Liver (tissue), 9 donors: ENCODE measurements around the gene MMP25. TPM values are rescaled to one million over a fixed set of nuclear protein-coding genes. Genes with fewer than 3 reads are reported as not detected.

Source experiments
- DNase-seq: peaks from one replicate; pipeline ENCODE4 v3.0.0-alpha.2; 2017; ENCODE audit warnings: low spot score
- H3K27ac ChIP-seq, 2 donors: one replicate each; pipeline ENCODE4 v1.7.0; 2013; ENCODE audit warnings: inconsistent platforms in 2 of 2, low read length in 2 of 2, control low read depth in 1 of 2, low read depth in 1 of 2, mild to moderate bottlenecking in 1 of 2
- H3K27me3 ChIP-seq, 4 donors: one replicate each; pipeline versions ENCODE4 v1.6.1 to v1.7.0; 2013; ENCODE audit warnings: low read length in 3 of 4, inconsistent platforms in 1 of 4, mild to moderate bottlenecking in 1 of 4, moderate library complexity in 1 of 4; ENCODE audit not compliant: control insufficient read depth in 4 of 4, insufficient read depth in 4 of 4
- H3K36me3 ChIP-seq, 4 donors: one replicate each; pipeline versions ENCODE4 v1.6.1 to v1.7.0; 2013; ENCODE audit warnings: low read length in 3 of 4, mild to moderate bottlenecking in 3 of 4, low read depth in 1 of 4, moderate library complexity in 1 of 4; ENCODE audit not compliant: control insufficient read depth in 4 of 4, insufficient read depth in 3 of 4
- H3K4me1 ChIP-seq, 4 donors: one replicate each; pipeline versions ENCODE4 v1.6.1 to v1.7.0; 2013; ENCODE audit warnings: low read length in 3 of 4, mild to moderate bottlenecking in 3 of 4, moderate library complexity in 1 of 4; ENCODE audit not compliant: control insufficient read depth in 4 of 4, insufficient read depth in 4 of 4
- H3K4me3 ChIP-seq, 3 donors: one replicate each; pipeline versions ENCODE4 v1.6.1 to v1.7.0; 2013; ENCODE audit warnings: low read length in 3 of 3, control low read depth in 1 of 3, low read depth in 1 of 3, mild to moderate bottlenecking in 1 of 3
- H3K9ac ChIP-seq, 2 donors: one replicate each; pipeline ENCODE4 v1.7.0; 2013; ENCODE audit warnings: low read length in 2 of 2, mild to moderate bottlenecking in 2 of 2, moderate library complexity in 2 of 2, control low read depth in 1 of 2, low read depth in 1 of 2
- H3K9me3 ChIP-seq, 4 donors: one replicate each; pipeline versions ENCODE4 v1.6.1 to v1.7.0; 2013; ENCODE audit warnings: low read length in 3 of 4; ENCODE audit not compliant: control insufficient read depth in 4 of 4
- ATF3 ChIP-seq: IDR thresholded peaks from 2 replicates; pipeline ENCODE4 v1.6.1; 2016; ENCODE audit warnings: antibody characterized with exemption
- EGR1 ChIP-seq, 2 donors: IDR thresholded peaks; 2 replicates each; pipeline ENCODE4 v1.6.1; 2016 to 2018; ENCODE audit warnings: antibody characterized with exemption in 2 of 2, low read depth in 2 of 2
- FOXA1 ChIP-seq: IDR thresholded peaks from 2 replicates; pipeline ENCODE4 v1.6.1; 2016; ENCODE audit warnings: antibody characterized with exemption
- FOXA2 ChIP-seq: IDR thresholded peaks from 2 replicates; pipeline ENCODE4 v1.6.1; 2016; ENCODE audit warnings: antibody characterized with exemption
- GABPA ChIP-seq, 2 donors: IDR thresholded peaks in 1 of 2; conservative IDR thresholded peaks in 1 of 2; 2 replicates each; pipeline ENCODE4 v1.6.1; 2016; ENCODE audit warnings: antibody characterized with exemption in 2 of 2, mild to moderate bottlenecking in 1 of 2, moderate library complexity in 1 of 2
- NR2F2 ChIP-seq: IDR thresholded peaks from 2 replicates; pipeline ENCODE4 v1.6.1; 2016; ENCODE audit warnings: antibody characterized with exemption
- REST ChIP-seq: IDR thresholded peaks from 2 replicates; pipeline ENCODE4 v1.6.1; 2016; ENCODE audit warnings: antibody characterized with exemption, mild to moderate bottlenecking
- RXRA ChIP-seq, 2 donors: IDR thresholded peaks; 2 replicates each; pipeline ENCODE4 v1.6.1; 2017 to 2018; ENCODE audit warnings: antibody characterized with exemption in 2 of 2, mild to moderate bottlenecking in 1 of 2
- SP1 ChIP-seq: IDR thresholded peaks from 2 replicates; pipeline ENCODE4 v1.6.1; 2018; ENCODE audit warnings: antibody characterized with exemption, mild to moderate bottlenecking
- TAF1 ChIP-seq: conservative IDR thresholded peaks from 2 replicates; pipeline ENCODE4 v1.6.1; 2016; ENCODE audit warnings: antibody characterized with exemption, mild to moderate bottlenecking
- YY1 ChIP-seq: IDR thresholded peaks from 2 replicates; pipeline ENCODE4 v1.6.1; 2016; ENCODE audit warnings: antibody characterized with exemption, mild to moderate bottlenecking
- ZBTB33 ChIP-seq: IDR thresholded peaks from 2 replicates; pipeline ENCODE4 v1.6.1; 2016; ENCODE audit warnings: antibody characterized with exemption
- WGBS: extraction: QIAGEN DNeasy Blood & Tissue Kit; methylation state at CpG from one replicate; pipeline ENCODE4 v1.1.7; 2013; 5-methylcytosine and 5-hydroxymethylcytosine counted together
- polyA plus RNA-seq, 2 donors: library from polyadenylated mRNA; stranded (reverse) in 1 of 2; unstranded in 1 of 2; fragments of 200-250 nt in 1 of 2; fragments of >200 nt in 1 of 2; fragmentation: Nextera tagmentation in 1 of 2; extraction: Ambion mirVana in 1 of 2; gene quantifications; one replicate each; pipeline versions ENCODE4 v1.2.1 to v1.2.3, GENCODE V29; 2013 to 2015
- total RNA-seq, 2 donors: library from RNA; depleted of rRNA; stranded (reverse); fragments of >200 nt; gene quantifications; one replicate each; pipeline ENCODE4 v1.2.3, GENCODE V29; 2014
- donor health status: healthy.
- donor health status: healthy.
- donor health status: healthy.
- donor health status: healthy.
- donor health status: healthy.

MMP25 gene
- total and polyA plus RNA-seq, 4 donors, result 0.47 to 2.7 (median 0.96) TPM

DNA sequence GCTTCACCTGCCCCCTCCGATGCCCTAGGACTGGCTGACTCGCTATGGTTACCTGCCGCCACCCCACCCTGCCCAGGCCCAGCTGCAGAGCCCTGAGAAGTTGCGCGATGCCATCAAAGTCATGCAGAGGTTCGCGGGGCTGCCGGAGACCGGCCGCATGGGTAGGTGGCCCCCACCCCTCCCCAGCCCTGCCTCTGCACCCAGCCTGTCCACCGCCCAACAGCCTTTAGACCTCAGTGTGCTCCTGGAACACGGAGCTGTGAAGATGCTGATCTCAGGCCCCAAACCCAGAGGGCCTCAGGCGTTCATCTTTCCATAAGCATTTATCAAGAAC lies 993 bp downstream of the MMP25 start:
- H3K4me1 ChIP-seq, result peaks cover 0 to 14% (median 5%) of the 10 kb centered on the region in 4 donors
- H3K27me3 ChIP-seq, result peaks cover 0 to 6% (median 3%) of the 10 kb centered on the region in 4 donors
- H3K4me3 ChIP-seq, result no peak overlapping the region
- no peak for TF ChIP-seq TAF1
- no peak for TF ChIP-seq RXRA (IDR thresholded peaks at IDR 0.05)
- H3K9ac ChIP-seq, result no peak overlapping the region
- H3K9me3 ChIP-seq, result no peaks in the 10 kb centered on the region
- no peak overlapping the region for H3K27ac ChIP-seq
- no peaks in the 10 kb centered on the region for H3K36me3 ChIP-seq
- no peak for DNase-seq
- 10% methylated on average over 13 of the region's 13 CpGs for WGBS

- no peak for DNase-seq
- H3K27ac ChIP-seq, result no peak overlapping the region
- peaks cover 0 to 6% (median 1%) of the 10 kb centered on the region in 4 donors for H3K27me3 ChIP-seq
- H3K9me3 ChIP-seq, result no peaks in the 10 kb centered on the region
- H3K4me3 ChIP-seq, result no peak overlapping the region
- peaks cover 0 to 14% (median 5%) of the 10 kb centered on the region in 4 donors for H3K4me1 ChIP-seq
- H3K9ac ChIP-seq, result no peak overlapping the region
- peaks cover 0 to 2% (median 0%) of the 10 kb centered on the region in 4 donors for H3K36me3 ChIP-seq
- 84% methylated on average over 26 of the region's 26 CpGs for WGBS
- TF ChIP-seq FOXA2, result no peak
- no peak for TF ChIP-seq EGR1 (IDR thresholded peaks at IDR 0.05; ENCODE audit: low read depth in 2 of 2)
- TF ChIP-seq REST, result no peak
- TF ChIP-seq GABPA (IDR thresholded peaks at IDR 0.05 in 1 of 2, conservative IDR thresholded peaks at IDR 0.05 in 1 of 2), result no peak
- TF ChIP-seq RXRA (IDR thresholded peaks at IDR 0.05), result no peak
- no peak for TF ChIP-seq YY1
- no peak for TF ChIP-seq ATF3
- no peak for TF ChIP-seq ZBTB33
These were observed 3.6 kb downstream of the MMP25 start for GRCh38 chr16:3049921-3050481.

GRCh38 chr16:3050487-3050886 lies 4.1 kb downstream of the MMP25 start:
- Histone ChIP-seq H3K4me1 (peaks cover 0 to 12% (median 5%) of the 10 kb centered on the region in 4 donors), H3K36me3 (peaks cover 0 to 2% (median 0%) of the 10 kb centered on the region in 4 donors), H3K27ac (no peak overlapping the region), H3K4me3 (no peak overlapping the region), H3K9me3 (no peaks in the 10 kb centered on the region), H3K27me3 (peaks cover 0 to 6% (median 0%) of the 10 kb centered on the region in 4 donors), H3K9ac (no peak overlapping the region)
- 78% methylated on average over 5 of the region's 5 CpGs for WGBS
- DNase-seq, result no peak
- TF ChIP-seq TAF1 (no peak), SP1 (no peak), FOXA1 (no peak), NR2F2 (no peak), RXRA (IDR thresholded peaks at IDR 0.05) (no peak), FOXA2 (no peak), REST (no peak)
